Caco-2 (cell line): ENCODE results near the gene DPH3. TPM values are rescaled to one million over a fixed set of nuclear protein-coding genes. Genes with fewer than 3 reads are reported as not detected.

Experiments
- BruUV-seq: library from RNA; stranded (reverse); fragments of 400-500 nt; replicated peaks from 2 replicates; lab custom pipeline; 2021; lab: Mats Ljungman, UMichigan
- CTCF ChIA-PET: fragments of 300-600 bp; sonication (Branson Sonifier 250); formaldehyde crosslinking; loops from one replicate; lab custom pipeline; 2022; ENCODE audit warnings: antibody characterized with exemption; lab: Charles Lee
- POLR2A ChIA-PET: fragments of 300-600 bp; sonication (Branson Sonifier 250); formaldehyde crosslinking; loops from one replicate; lab custom pipeline; 2022; ENCODE audit warnings: antibody characterized with exemption; lab: Charles Lee
- DNase-seq, 2 experiments: peaks; one replicate each; pipeline versions ENCODE4 v3.0.0 to v3.0.0-alpha.2; 2020 to 2022
- H3K27me3 ChIP-seq: replicated peaks from 2 replicates; pipeline ENCODE4 v1.6.0; 2011; ENCODE audit warnings: low read length; ENCODE audit not compliant: control insufficient read depth, insufficient read depth
- H3K36me3 ChIP-seq: 2 replicates; pipeline ENCODE4 v1.5.1; 2011; ENCODE audit warnings: low read length; ENCODE audit not compliant: control insufficient read depth, insufficient read depth
- H3K4me1 ChIP-seq: fragments of 250-450 bp; sonication (Bioruptor Pico); 2 replicates; pipeline ENCODE4 v1.5.1; 2020; ENCODE audit warnings: mild to moderate bottlenecking
- H3K4me3 ChIP-seq: 2 replicates; pipeline ENCODE4 v1.5.1; 2011; ENCODE audit warnings: low read depth, mild to moderate bottlenecking, control low read depth, low read length
- H3K9me3 ChIP-seq: fragments of 250-450 bp; sonication (Bioruptor Pico); 2 replicates; pipeline ENCODE4 v1.5.1; 2020; ENCODE audit warnings: mild to moderate bottlenecking, moderate library complexity
- H3K27ac Mint-ChIP-seq: one replicate; pipeline ENCODE4 v1.8.0; 2022; ENCODE audit warnings: mixed read lengths; ENCODE audit not compliant: unreplicated experiment
- H3K27me3 Mint-ChIP-seq: one replicate; pipeline ENCODE4 v1.8.0; 2022; ENCODE audit warnings: mixed read lengths; ENCODE audit not compliant: insufficient read depth, unreplicated experiment
- H3K36me3 Mint-ChIP-seq: one replicate; pipeline ENCODE4 v1.8.0; 2022; ENCODE audit warnings: mild to moderate bottlenecking, mixed read lengths; ENCODE audit not compliant: insufficient read depth, unreplicated experiment
- H3K4me1 Mint-ChIP-seq: one replicate; pipeline ENCODE4 v1.8.0; 2022; ENCODE audit warnings: low read depth, mixed read lengths; ENCODE audit not compliant: unreplicated experiment
- H3K4me3 Mint-ChIP-seq: one replicate; pipeline ENCODE4 v1.8.0; 2022; ENCODE audit warnings: mild to moderate bottlenecking, moderate library complexity, mixed read lengths; ENCODE audit not compliant: unreplicated experiment
- H3K9me3 Mint-ChIP-seq: one replicate; pipeline ENCODE4 v1.8.0; 2022; ENCODE audit warnings: mixed read lengths; ENCODE audit not compliant: unreplicated experiment
- CTCF ChIP-seq, 2 experiments: fragments of 200-600 bp in 1 of 2; IDR thresholded peaks; 1 replicate in 1 of 2; 2 replicates in 1 of 2; pipeline versions ENCODE4 v1.5.1 to v1.8.0; 2011 to 2022; ENCODE audit warnings: antibody characterized with exemption in 1 of 2, control low read depth in 1 of 2, inconsistent platforms in 1 of 2, low read depth in 1 of 2, low read length in 1 of 2, mild to moderate bottlenecking in 1 of 2, moderate library complexity in 1 of 2; ENCODE audit not compliant: insufficient read depth in 1 of 2, severe bottlenecking in 1 of 2, unreplicated experiment in 1 of 2
- intact Hi-C: fragments of 100-400 bp; cut with micrococcal nuclease; formaldehyde crosslinking; loops from one replicate; pipeline ENCODE4 v1.10.0; 2022; ENCODE audit not compliant: unreplicated experiment
- total RNA-seq: library from RNA; stranded (reverse); gene quantifications from 2 replicates; pipeline ENCODE4 v1.2.3, GENCODE V29; 2022

The DPH3 gene
- total RNA-seq, 1 experiment from 2014 or later: 30.0 TPM

DNA sequence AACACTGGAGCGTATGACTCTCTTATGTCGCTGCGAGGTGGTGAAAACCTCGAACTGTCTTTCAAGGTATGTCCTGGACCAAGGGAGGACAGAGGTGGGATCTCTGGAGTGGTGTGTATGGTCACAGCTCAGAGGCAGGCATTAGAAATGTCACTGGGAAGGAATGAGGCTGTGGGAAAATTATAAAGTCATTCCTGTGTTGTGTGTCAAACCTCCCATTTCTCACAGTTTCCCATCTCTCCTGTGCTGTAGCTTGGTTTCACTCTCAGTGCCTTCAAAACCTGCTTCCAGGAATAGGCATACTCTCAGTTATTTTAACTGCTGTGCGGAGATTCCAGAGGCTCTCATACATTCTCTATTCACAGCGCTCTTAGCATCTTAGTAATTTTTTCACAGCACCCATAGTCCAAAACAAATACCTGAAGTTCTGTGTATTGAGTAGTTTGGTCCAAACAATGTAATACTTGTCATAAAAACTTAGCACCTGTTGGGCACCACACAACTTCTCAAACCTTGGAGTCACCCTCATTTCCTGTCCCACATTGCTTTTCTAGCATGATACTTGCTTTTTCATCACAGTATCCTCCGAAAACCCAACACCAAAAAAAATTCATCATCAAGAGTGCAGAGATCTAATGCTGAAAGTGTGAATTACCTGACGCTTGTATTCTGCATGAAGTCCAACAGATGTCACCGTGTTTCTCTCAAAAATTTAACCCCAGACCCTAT lies 53.4 kb downstream of the DPH3 start:
- no peak for TF ChIP-seq CTCF (IDR thresholded peaks at IDR 0.05; ENCODE audit: insufficient read depth in 1 of 2, low read depth in 1 of 2, low read length in 1 of 2, severe bottlenecking in 1 of 2, unreplicated experiment in 1 of 2)
- H3K4me3 ChIP-seq: no peak overlapping the region
- Mint-ChIP-seq H3K27me3 (peaks cover 3% of the 10 kb centered on the region), H3K9me3 (no peaks in the 10 kb centered on the region), H3K4me1 (no peaks in the 10 kb centered on the region), H3K27ac (no peak overlapping the region), H3K36me3 (no peaks in the 10 kb centered on the region), H3K4me3 (no peak overlapping the region)
- ChIA-PET CTCF (interaction anchor here (0.5 kb wide), 1 partner anchor 37 kb away, joined by 3 read pairs; no protein-coding TSS in a partner anchor), POLR2A (no interaction called here)
- no peaks in the 10 kb centered on the region; the same call in 1 of the 2 replicates for H3K27me3 ChIP-seq
- DNase-seq: no peak
- no peaks in the 10 kb centered on the region for H3K4me1 ChIP-seq
- H3K36me3 ChIP-seq: no peaks in the 10 kb centered on the region
- H3K9me3 ChIP-seq: no peaks in the 10 kb centered on the region
- intact Hi-C loops: no loop called here
- BruUV-seq: no TSS peak

Other genes with a start within 250 kb of the DPH3 start
- not detected in 2 replicates for gene GALNT15, start 90.3 kb downstream of the DPH3 start, total RNA-seq
- 20.0 and 22.9 TPM in 2 replicates for gene OXNAD1, start 269 bp upstream of the DPH3 start, total RNA-seq
- gene RFTN1, start 248.8 kb upstream of the DPH3 start, total RNA-seq: 8.3 and 10.2 TPM in 2 replicates